Measurements from ENCODE around the gene SYT3. TPM values are rescaled to one million over a fixed set of nuclear protein-coding genes. Genes with fewer than 3 reads are reported as not detected.

SYT3 gene
- total RNA-seq, 1 experiment from 2014 or later: 14.6 TPM

DNA sequence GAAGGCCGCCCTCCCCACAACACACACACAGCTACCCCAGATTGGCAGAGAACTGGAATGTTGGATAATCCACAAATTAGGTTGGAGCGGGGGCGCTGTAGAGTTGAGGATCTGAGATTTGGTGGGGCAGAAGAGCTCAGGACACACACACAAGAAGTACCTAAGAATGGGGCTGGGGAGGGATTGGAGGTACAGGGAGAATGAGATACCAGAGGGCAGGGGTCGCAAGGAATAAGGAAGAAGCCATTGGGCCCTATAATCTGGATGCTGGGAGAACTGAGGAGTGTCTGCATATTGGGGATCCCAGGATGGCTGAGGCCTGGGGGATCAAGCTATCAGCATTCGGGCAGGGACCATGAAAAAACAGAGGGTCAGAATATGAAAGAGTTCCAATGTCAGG lies 11.5 kb downstream of the SYT3 start:
- Mint-ChIP-seq H3K27me3 (ENCODE audit: low read depth) (peaks cover 4% of the 10 kb centered on the region), H3K9me3 (peaks cover under 1% of the 10 kb centered on the region), H3K36me3 (peaks cover 1% of the 10 kb centered on the region), H3K27ac (no peak overlapping the region), H3K4me3 (no peak overlapping the region), H3K4me1 (no peaks in the 10 kb centered on the region)
- CTCF ChIA-PET: interaction anchor here (0.7 to 2.5 kb wide), 18 partner anchors 11 to 135 kb away, joined by 3 to 14 read pairs (median 4); partner anchors contain the start of genes C19orf81 and CLEC11A
- TF ChIP-seq MXD4 (CRISPR knock-in tag; IDR thresholded peaks at IDR 0.05; ENCODE audit: borderline replicate concordance) (no peak), NFATC4 (CRISPR knock-in tag; IDR thresholded peaks at IDR 0.05) (no peak), TEAD4 (CRISPR knock-in tag; IDR thresholded peaks at IDR 0.05) (no peak), RORB (CRISPR knock-in tag; IDR thresholded peaks at IDR 0.05) (no peak), IRF2 (CRISPR knock-in tag; IDR thresholded peaks at IDR 0.05; ENCODE audit: borderline replicate concordance, low read depth) (no peak), ESRRA (CRISPR knock-in tag; IDR thresholded peaks at IDR 0.05; ENCODE audit: borderline replicate concordance) (no peak), CREB1 (CRISPR knock-in tag; IDR thresholded peaks at IDR 0.05) (no peak)
- TF ChIP-seq, protein P1, sequence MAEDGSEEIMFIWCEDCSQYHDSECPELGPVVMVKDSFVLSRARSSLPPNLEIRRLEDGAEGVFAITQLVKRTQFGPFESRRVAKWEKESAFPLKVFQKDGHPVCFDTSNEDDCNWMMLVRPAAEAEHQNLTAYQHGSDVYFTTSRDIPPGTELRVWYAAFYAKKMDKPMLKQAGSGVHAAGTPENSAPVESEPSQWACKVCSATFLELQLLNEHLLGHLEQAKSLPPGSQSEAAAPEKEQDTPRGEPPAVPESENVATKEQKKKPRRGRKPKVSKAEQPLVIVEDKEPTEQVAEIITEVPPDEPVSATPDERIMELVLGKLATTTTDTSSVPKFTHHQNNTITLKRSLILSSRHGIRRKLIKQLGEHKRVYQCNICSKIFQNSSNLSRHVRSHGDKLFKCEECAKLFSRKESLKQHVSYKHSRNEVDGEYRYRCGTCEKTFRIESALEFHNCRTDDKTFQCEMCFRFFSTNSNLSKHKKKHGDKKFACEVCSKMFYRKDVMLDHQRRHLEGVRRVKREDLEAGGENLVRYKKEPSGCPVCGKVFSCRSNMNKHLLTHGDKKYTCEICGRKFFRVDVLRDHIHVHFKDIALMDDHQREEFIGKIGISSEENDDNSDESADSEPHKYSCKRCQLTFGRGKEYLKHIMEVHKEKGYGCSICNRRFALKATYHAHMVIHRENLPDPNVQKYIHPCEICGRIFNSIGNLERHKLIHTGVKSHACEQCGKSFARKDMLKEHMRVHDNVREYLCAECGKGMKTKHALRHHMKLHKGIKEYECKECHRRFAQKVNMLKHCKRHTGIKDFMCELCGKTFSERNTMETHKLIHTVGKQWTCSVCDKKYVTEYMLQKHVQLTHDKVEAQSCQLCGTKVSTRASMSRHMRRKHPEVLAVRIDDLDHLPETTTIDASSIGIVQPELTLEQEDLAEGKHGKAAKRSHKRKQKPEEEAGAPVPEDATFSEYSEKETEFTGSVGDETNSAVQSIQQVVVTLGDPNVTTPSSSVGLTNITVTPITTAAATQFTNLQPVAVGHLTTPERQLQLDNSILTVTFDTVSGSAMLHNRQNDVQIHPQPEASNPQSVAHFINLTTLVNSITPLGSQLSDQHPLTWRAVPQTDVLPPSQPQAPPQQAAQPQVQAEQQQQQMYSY (CRISPR knock-in tag; IDR thresholded peaks at IDR 0.05): no peak
- TF ChIP-seq, protein P2, sequence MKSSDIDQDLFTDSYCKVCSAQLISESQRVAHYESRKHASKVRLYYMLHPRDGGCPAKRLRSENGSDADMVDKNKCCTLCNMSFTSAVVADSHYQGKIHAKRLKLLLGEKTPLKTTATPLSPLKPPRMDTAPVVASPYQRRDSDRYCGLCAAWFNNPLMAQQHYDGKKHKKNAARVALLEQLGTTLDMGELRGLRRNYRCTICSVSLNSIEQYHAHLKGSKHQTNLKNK (CRISPR knock-in tag; IDR thresholded peaks at IDR 0.05): no peak
- TF ChIP-seq, protein P3, sequence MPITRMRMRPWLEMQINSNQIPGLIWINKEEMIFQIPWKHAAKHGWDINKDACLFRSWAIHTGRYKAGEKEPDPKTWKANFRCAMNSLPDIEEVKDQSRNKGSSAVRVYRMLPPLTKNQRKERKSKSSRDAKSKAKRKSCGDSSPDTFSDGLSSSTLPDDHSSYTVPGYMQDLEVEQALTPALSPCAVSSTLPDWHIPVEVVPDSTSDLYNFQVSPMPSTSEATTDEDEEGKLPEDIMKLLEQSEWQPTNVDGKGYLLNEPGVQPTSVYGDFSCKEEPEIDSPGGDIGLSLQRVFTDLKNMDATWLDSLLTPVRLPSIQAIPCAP (CRISPR knock-in tag; IDR thresholded peaks at IDR 0.05): no peak
- ATAC-seq (no peak; the same call in 1 of the 2 replicates), DNase-seq (ENCODE audit: low spot score) (no peak)
- POLR2A ChIA-PET: no interaction called here

DNA sequence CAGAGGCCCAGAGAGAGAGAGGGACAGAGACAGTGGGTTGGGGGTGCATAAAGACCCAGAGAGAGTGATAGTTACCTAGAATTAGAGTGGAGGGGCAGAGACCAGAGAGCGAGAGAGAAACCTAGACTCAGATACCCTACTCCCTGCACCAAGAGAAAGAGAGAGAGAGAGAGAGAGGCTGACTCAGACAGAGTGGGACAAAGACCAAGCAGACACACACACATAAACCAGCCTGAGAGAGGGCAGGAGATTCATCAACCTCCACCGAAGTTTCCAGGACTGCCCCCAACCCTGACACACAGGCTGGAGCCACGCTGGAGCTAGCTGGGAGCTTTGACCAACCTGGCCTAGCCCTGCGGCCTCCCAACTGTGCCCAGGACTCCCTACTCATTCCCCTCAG lies 12.9 kb downstream of the SYT3 start:
- Mint-ChIP-seq H3K4me3 (no peak overlapping the region), H3K27me3 (ENCODE audit: low read depth) (peaks cover 2% of the 10 kb centered on the region; the same call in 1 of the 2 replicates), H3K9me3 (no peaks in the 10 kb centered on the region), H3K4me1 (no peaks in the 10 kb centered on the region), H3K36me3 (no peaks in the 10 kb centered on the region), H3K27ac (no peak overlapping the region)
- DNase-seq (ENCODE audit: low spot score) (no peak), ATAC-seq (no peak)
- ChIA-PET CTCF (interaction anchor here (0.5 to 1.3 kb wide), 2 partner anchors 21 to 157 kb away, joined by 3 to 6 read pairs; no protein-coding TSS in a partner anchor), POLR2A (no interaction called here)
- TF ChIP-seq CREM (CRISPR knock-in tag; IDR thresholded peaks at IDR 0.05) (no peak), TP53 (CRISPR knock-in tag; IDR thresholded peaks at IDR 0.05) (no peak), GRHL2 (CRISPR knock-in tag; IDR thresholded peaks at IDR 0.05; ENCODE audit: insufficient replicate concordance, severe bottlenecking) (no peak), FOXP1 (CRISPR knock-in tag; IDR thresholded peaks at IDR 0.05; ENCODE audit: borderline replicate concordance) (no peak), CREB1 (CRISPR knock-in tag; IDR thresholded peaks at IDR 0.05) (no peak)
- TF ChIP-seq, protein P4, sequence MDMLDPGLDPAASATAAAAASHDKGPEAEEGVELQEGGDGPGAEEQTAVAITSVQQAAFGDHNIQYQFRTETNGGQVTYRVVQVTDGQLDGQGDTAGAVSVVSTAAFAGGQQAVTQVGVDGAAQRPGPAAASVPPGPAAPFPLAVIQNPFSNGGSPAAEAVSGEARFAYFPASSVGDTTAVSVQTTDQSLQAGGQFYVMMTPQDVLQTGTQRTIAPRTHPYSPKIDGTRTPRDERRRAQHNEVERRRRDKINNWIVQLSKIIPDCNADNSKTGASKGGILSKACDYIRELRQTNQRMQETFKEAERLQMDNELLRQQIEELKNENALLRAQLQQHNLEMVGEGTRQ (CRISPR knock-in tag; IDR thresholded peaks at IDR 0.05): no peak
- TF ChIP-seq, protein P5, sequence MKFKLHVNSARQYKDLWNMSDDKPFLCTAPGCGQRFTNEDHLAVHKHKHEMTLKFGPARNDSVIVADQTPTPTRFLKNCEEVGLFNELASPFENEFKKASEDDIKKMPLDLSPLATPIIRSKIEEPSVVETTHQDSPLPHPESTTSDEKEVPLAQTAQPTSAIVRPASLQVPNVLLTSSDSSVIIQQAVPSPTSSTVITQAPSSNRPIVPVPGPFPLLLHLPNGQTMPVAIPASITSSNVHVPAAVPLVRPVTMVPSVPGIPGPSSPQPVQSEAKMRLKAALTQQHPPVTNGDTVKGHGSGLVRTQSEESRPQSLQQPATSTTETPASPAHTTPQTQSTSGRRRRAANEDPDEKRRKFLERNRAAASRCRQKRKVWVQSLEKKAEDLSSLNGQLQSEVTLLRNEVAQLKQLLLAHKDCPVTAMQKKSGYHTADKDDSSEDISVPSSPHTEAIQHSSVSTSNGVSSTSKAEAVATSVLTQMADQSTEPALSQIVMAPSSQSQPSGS (CRISPR knock-in tag; IDR thresholded peaks at IDR 0.05; ENCODE audit: borderline replicate concordance, low read depth): no peak
- TF ChIP-seq, protein P6, sequence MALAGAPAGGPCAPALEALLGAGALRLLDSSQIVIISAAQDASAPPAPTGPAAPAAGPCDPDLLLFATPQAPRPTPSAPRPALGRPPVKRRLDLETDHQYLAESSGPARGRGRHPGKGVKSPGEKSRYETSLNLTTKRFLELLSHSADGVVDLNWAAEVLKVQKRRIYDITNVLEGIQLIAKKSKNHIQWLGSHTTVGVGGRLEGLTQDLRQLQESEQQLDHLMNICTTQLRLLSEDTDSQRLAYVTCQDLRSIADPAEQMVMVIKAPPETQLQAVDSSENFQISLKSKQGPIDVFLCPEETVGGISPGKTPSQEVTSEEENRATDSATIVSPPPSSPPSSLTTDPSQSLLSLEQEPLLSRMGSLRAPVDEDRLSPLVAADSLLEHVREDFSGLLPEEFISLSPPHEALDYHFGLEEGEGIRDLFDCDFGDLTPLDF (CRISPR knock-in tag; IDR thresholded peaks at IDR 0.05): no peak
- TF ChIP-seq, protein P7, sequence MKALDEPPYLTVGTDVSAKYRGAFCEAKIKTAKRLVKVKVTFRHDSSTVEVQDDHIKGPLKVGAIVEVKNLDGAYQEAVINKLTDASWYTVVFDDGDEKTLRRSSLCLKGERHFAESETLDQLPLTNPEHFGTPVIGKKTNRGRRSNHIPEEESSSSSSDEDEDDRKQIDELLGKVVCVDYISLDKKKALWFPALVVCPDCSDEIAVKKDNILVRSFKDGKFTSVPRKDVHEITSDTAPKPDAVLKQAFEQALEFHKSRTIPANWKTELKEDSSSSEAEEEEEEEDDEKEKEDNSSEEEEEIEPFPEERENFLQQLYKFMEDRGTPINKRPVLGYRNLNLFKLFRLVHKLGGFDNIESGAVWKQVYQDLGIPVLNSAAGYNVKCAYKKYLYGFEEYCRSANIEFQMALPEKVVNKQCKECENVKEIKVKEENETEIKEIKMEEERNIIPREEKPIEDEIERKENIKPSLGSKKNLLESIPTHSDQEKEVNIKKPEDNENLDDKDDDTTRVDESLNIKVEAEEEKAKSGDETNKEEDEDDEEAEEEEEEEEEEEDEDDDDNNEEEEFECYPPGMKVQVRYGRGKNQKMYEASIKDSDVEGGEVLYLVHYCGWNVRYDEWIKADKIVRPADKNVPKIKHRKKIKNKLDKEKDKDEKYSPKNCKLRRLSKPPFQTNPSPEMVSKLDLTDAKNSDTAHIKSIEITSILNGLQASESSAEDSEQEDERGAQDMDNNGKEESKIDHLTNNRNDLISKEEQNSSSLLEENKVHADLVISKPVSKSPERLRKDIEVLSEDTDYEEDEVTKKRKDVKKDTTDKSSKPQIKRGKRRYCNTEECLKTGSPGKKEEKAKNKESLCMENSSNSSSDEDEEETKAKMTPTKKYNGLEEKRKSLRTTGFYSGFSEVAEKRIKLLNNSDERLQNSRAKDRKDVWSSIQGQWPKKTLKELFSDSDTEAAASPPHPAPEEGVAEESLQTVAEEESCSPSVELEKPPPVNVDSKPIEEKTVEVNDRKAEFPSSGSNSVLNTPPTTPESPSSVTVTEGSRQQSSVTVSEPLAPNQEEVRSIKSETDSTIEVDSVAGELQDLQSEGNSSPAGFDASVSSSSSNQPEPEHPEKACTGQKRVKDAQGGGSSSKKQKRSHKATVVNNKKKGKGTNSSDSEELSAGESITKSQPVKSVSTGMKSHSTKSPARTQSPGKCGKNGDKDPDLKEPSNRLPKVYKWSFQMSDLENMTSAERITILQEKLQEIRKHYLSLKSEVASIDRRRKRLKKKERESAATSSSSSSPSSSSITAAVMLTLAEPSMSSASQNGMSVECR (CRISPR knock-in tag; IDR thresholded peaks at IDR 0.05; ENCODE audit: borderline replicate concordance): no peak
- TF ChIP-seq, protein P8, sequence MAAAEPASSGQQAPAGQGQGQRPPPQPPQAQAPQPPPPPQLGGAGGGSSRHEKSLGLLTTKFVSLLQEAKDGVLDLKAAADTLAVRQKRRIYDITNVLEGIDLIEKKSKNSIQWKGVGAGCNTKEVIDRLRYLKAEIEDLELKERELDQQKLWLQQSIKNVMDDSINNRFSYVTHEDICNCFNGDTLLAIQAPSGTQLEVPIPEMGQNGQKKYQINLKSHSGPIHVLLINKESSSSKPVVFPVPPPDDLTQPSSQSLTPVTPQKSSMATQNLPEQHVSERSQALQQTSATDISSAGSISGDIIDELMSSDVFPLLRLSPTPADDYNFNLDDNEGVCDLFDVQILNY (CRISPR knock-in tag; IDR thresholded peaks at IDR 0.05): no peak
